ENCODE results near the gene FNBP1L.

Gene FNBP1L

GRCh38 chr1:93595743-93596142 is 147.8 kb downstream of the FNBP1L start:
- DNase-seq: no peak

- no peak for DNase-seq
Observed at GRCh38 chr1:93596329-93597089, 148.6 kb downstream of the FNBP1L start.

- DNase-seq: no peak
Observed at GRCh38 chr1:93597709-93598108, 149.8 kb downstream of the FNBP1L start.

GRCh38 chr1:93598396-93598795 is 150.5 kb downstream of the FNBP1L start:
- no peak for DNase-seq

GRCh38 chr1:93598861-93599439 is 151.0 kb downstream of the FNBP1L start:
- no peak for DNase-seq

- no peak for DNase-seq
Observed at GRCh38 chr1:93599479-93599878, 151.6 kb downstream of the FNBP1L start.

- DNase-seq: no peak
Observed at GRCh38 chr1:93600663-93601062, 152.7 kb downstream of the FNBP1L start.

- no peak for DNase-seq
Observed at GRCh38 chr1:93601686-93602085, 153.8 kb downstream of the FNBP1L start.

- DNase-seq: no peak
Observed at GRCh38 chr1:93602101-93602500, 154.2 kb downstream of the FNBP1L start.

GRCh38 chr1:93603106-93603505 is 155.2 kb downstream of the FNBP1L start:
- DNase-seq: no peak

GRCh38 chr1:93603601-93604000 is 155.7 kb downstream of the FNBP1L start:
- no peak for DNase-seq

Data from NCI-H1436 (cell line).